Activated naive CD4-positive, alpha-beta T cell treated with Interleukin-2 at 50 U/mL for 16 hours (primary cell): Measurements from ENCODE around the gene RALY.
A peak's percentile ranks its signal among the peaks of the same experiment; 100 is the strongest.

Experiments
- DNase-seq: peaks from one replicate; pipeline ENCODE4 v3.0.0-alpha.2; 2020

Gene RALY

GRCh38 chr20:34084227-34084923, 90.7 kb downstream of the RALY start:
- DNase-seq: no peak

GRCh38 chr20:34085544-34086040, 91.9 kb downstream of the RALY start:
- no peak for DNase-seq

- no peak for DNase-seq
Observed at GRCh38 chr20:34088305-34089174, 94.8 kb downstream of the RALY start.

GRCh38 chr20:34089175-34089479, 95.4 kb downstream of the RALY start:
- DNase-seq: no peak

- no peak for DNase-seq
Observed at GRCh38 chr20:34089655-34090345, 96.1 kb downstream of the RALY start.

- DNase-seq: no peak
Observed at GRCh38 chr20:34090645-34091044, 96.9 kb downstream of the RALY start.

- no peak for DNase-seq
Observed at GRCh38 chr20:34091637-34092200, 98.0 kb downstream of the RALY start.

GRCh38 chr20:34093895-34094294, 100.2 kb downstream of the RALY start:
- DNase-seq: no peak

GRCh38 chr20:34095825-34096224, 102.1 kb downstream of the RALY start:
- no peak for DNase-seq

GRCh38 chr20:34096699-34097444, 103.2 kb downstream of the RALY start:
- DNase-seq: no peak

GRCh38 chr20:34098570-34098969, 104.9 kb downstream of the RALY start:
- DNase-seq: no peak

GRCh38 chr20:34099675-34100074, 106.0 kb downstream of the RALY start:
- no peak for DNase-seq

GRCh38 chr20:34100576-34100975, 106.9 kb downstream of the RALY start:
- DNase-seq: no peak

GRCh38 chr20:34102342-34102741, 108.6 kb downstream of the RALY start:
- no peak for DNase-seq

GRCh38 chr20:34104059-34104458, 110.3 kb downstream of the RALY start:
- DNase-seq: no peak

- DNase-seq: no peak
Observed at GRCh38 chr20:34105978-34106675, 112.4 kb downstream of the RALY start.

GRCh38 chr20:34108616-34109174, 115.0 kb downstream of the RALY start:
- DNase-seq: no peak

- no peak for DNase-seq
Observed at GRCh38 chr20:34109442-34109841, 115.7 kb downstream of the RALY start.

- DNase-seq: no peak
Observed at GRCh38 chr20:34110025-34110744, 116.5 kb downstream of the RALY start.

GRCh38 chr20:34110745-34111641, 117.3 kb downstream of the RALY start:
- DNase-seq: peak; percentile 22
